Measurements from ENCODE around the gene TPTE. TPM values are rescaled to one million over a fixed set of nuclear protein-coding genes. Genes with fewer than 3 reads are reported as not detected.
"Not testable (repeated sequence)": the region's sequence is repeated elsewhere in the genome, so short reads cannot be mapped to it uniquely, and the experiment has no call there.

Gene TPTE
- total RNA-seq (2014; rRNA removed; shearing (Covaris generic)) (not detected in 2 replicates), total RNA-seq (2022) (not detected in 2 replicates), Bru-seq, nascent RNA (not detected), BruChase-seq, experiment 1, labeled RNA remaining after a 6-hour chase (not detected), BruChase-seq, experiment 2, labeled RNA remaining after a 2-hour chase (not detected)
- long read RNA-seq, result 0 reads

- H3K79me2 ChIP-seq (ENCODE audit: insufficient read depth, low read depth, low read length), result no peaks in the 10 kb centered on the region
- H3K27ac ChIP-seq (ENCODE audit: low read depth, low read length, poor library complexity, severe bottlenecking), result no peak within 1 kb of the TSS
- intact Hi-C loops (cut with micrococcal nuclease; ENCODE audit: unreplicated experiment), result no loop called here
- ChIA-PET POLR2A (no interaction called here), CTCF (ENCODE audit: unreplicated experiment) (no interaction called here)
- TF ChIP-seq EZH2phosphoT487 (IDR thresholded peaks at IDR 0.05; ENCODE audit: borderline replicate concordance, low read depth, low read length) (no peak), CTCF (conservative IDR thresholded peaks at IDR 0.05; ENCODE audit: low read length) (no peak)
- no peaks in the 10 kb centered on the region for H3K4me1 ChIP-seq (ENCODE audit: insufficient read depth, low read length, poor library complexity, severe bottlenecking)
- H3K4me2 ChIP-seq (ENCODE audit: low read length), result no peak within 1 kb of the TSS
- no peak for DNase-seq (ENCODE audit: low spot score)
- no peak within 1 kb of the TSS for H3K4me3 ChIP-seq (ENCODE audit: low read depth, low read length, poor library complexity, severe bottlenecking)
- no peaks in the 10 kb centered on the region for H4K20me1 ChIP-seq (ENCODE audit: insufficient read depth, low read length)
- BruUV-seq (replicated peaks), result no TSS peak
- H3K36me3 ChIP-seq (ENCODE audit: insufficient read depth, low read length), result no peaks in the 10 kb centered on the region
- H3K9me2 ChIP-seq (ENCODE audit: insufficient read depth, low read length), result no peaks in the 10 kb centered on the region
- no peak within 1 kb of the TSS for H2AFZ ChIP-seq (ENCODE audit: low read length)
- no peaks in the 10 kb centered on the region; the same call in 1 of the 2 replicates for H3K9me3 ChIP-seq (ENCODE audit: low read length)
Measured at GRCh38 chr21:10521091-10521598, at the start of gene TPTE. TSS of gene TPTE (plus strand) at chr21:10521583. CDS start at chr21:10538724, 17,141 bp downstream.

- POLR2A ChIA-PET; intact Hi-C loops (cut with micrococcal nuclease; ENCODE audit: unreplicated experiment); H3K27ac ChIP-seq (ENCODE audit: low read depth, low read length, poor library complexity, severe bottlenecking); H3K4me2 ChIP-seq (ENCODE audit: low read length); BruUV-seq (replicated peaks); H3K36me3 ChIP-seq (ENCODE audit: insufficient read depth, low read length); H3K9me2 ChIP-seq (ENCODE audit: insufficient read depth, low read length); DNase-seq (ENCODE audit: low spot score); H3K4me3 ChIP-seq (ENCODE audit: low read depth, low read length, poor library complexity, severe bottlenecking); H4K20me1 ChIP-seq (ENCODE audit: insufficient read depth, low read length); CTCF ChIA-PET (ENCODE audit: unreplicated experiment); H3K4me1 ChIP-seq (ENCODE audit: insufficient read depth, low read length, poor library complexity, severe bottlenecking); H2AFZ ChIP-seq (ENCODE audit: low read length); H3K79me2 ChIP-seq (ENCODE audit: insufficient read depth, low read depth, low read length): not testable (repeated sequence)
- peaks cover 20% of the 10 kb centered on the region for H3K9me3 ChIP-seq (ENCODE audit: low read length)
Measured at GRCh38 chr21:10471999-10472398, 49.4 kb upstream of the TPTE start.

GRCh38 chr21:10477794-10478193, 43.6 kb upstream of the TPTE start:
- H2AFZ ChIP-seq (ENCODE audit: low read length); H4K20me1 ChIP-seq (ENCODE audit: insufficient read depth, low read length); H3K4me1 ChIP-seq (ENCODE audit: insufficient read depth, low read length, poor library complexity, severe bottlenecking); CTCF ChIA-PET (ENCODE audit: unreplicated experiment); H3K27ac ChIP-seq (ENCODE audit: low read depth, low read length, poor library complexity, severe bottlenecking); BruUV-seq (replicated peaks); H3K9me2 ChIP-seq (ENCODE audit: insufficient read depth, low read length); POLR2A ChIA-PET; H3K79me2 ChIP-seq (ENCODE audit: insufficient read depth, low read depth, low read length); H3K4me3 ChIP-seq (ENCODE audit: low read depth, low read length, poor library complexity, severe bottlenecking); intact Hi-C loops (cut with micrococcal nuclease; ENCODE audit: unreplicated experiment); H3K4me2 ChIP-seq (ENCODE audit: low read length); DNase-seq (ENCODE audit: low spot score); H3K36me3 ChIP-seq (ENCODE audit: insufficient read depth, low read length): not testable (repeated sequence)
- peaks cover 18% of the 10 kb centered on the region; the same call in 1 of the 2 replicates for H3K9me3 ChIP-seq (ENCODE audit: low read length)

- H3K27ac ChIP-seq (ENCODE audit: low read depth, low read length, poor library complexity, severe bottlenecking); intact Hi-C loops (cut with micrococcal nuclease; ENCODE audit: unreplicated experiment); POLR2A ChIA-PET; H3K4me3 ChIP-seq (ENCODE audit: low read depth, low read length, poor library complexity, severe bottlenecking); H3K79me2 ChIP-seq (ENCODE audit: insufficient read depth, low read depth, low read length); DNase-seq (ENCODE audit: low spot score); H3K4me1 ChIP-seq (ENCODE audit: insufficient read depth, low read length, poor library complexity, severe bottlenecking); H3K4me2 ChIP-seq (ENCODE audit: low read length); H3K9me2 ChIP-seq (ENCODE audit: insufficient read depth, low read length); H3K36me3 ChIP-seq (ENCODE audit: insufficient read depth, low read length); CTCF ChIA-PET (ENCODE audit: unreplicated experiment); H2AFZ ChIP-seq (ENCODE audit: low read length); BruUV-seq (replicated peaks); H4K20me1 ChIP-seq (ENCODE audit: insufficient read depth, low read length): not testable (repeated sequence)
- H3K9me3 ChIP-seq (ENCODE audit: low read length), result peaks cover 16% of the 10 kb centered on the region; the same call in 1 of the 2 replicates
Measured at GRCh38 chr21:10479875-10480274, 41.5 kb upstream of the TPTE start.

GRCh38 chr21:10484864-10485263, 36.5 kb upstream of the TPTE start:
- H3K36me3 ChIP-seq (ENCODE audit: insufficient read depth, low read length); intact Hi-C loops (cut with micrococcal nuclease; ENCODE audit: unreplicated experiment); POLR2A ChIA-PET; DNase-seq (ENCODE audit: low spot score); CTCF ChIA-PET (ENCODE audit: unreplicated experiment); H3K27ac ChIP-seq (ENCODE audit: low read depth, low read length, poor library complexity, severe bottlenecking); H3K9me2 ChIP-seq (ENCODE audit: insufficient read depth, low read length); BruUV-seq (replicated peaks); H4K20me1 ChIP-seq (ENCODE audit: insufficient read depth, low read length); H3K79me2 ChIP-seq (ENCODE audit: insufficient read depth, low read depth, low read length); H3K9me3 ChIP-seq (ENCODE audit: low read length); H3K4me2 ChIP-seq (ENCODE audit: low read length); H3K4me1 ChIP-seq (ENCODE audit: insufficient read depth, low read length, poor library complexity, severe bottlenecking); H3K4me3 ChIP-seq (ENCODE audit: low read depth, low read length, poor library complexity, severe bottlenecking); H2AFZ ChIP-seq (ENCODE audit: low read length): not testable (repeated sequence)

- H4K20me1 ChIP-seq (ENCODE audit: insufficient read depth, low read length); H3K36me3 ChIP-seq (ENCODE audit: insufficient read depth, low read length); H3K4me2 ChIP-seq (ENCODE audit: low read length); H3K4me3 ChIP-seq (ENCODE audit: low read depth, low read length, poor library complexity, severe bottlenecking); BruUV-seq (replicated peaks); H3K9me2 ChIP-seq (ENCODE audit: insufficient read depth, low read length); H3K27ac ChIP-seq (ENCODE audit: low read depth, low read length, poor library complexity, severe bottlenecking); H3K9me3 ChIP-seq (ENCODE audit: low read length); intact Hi-C loops (cut with micrococcal nuclease; ENCODE audit: unreplicated experiment); CTCF ChIA-PET (ENCODE audit: unreplicated experiment); H2AFZ ChIP-seq (ENCODE audit: low read length); H3K79me2 ChIP-seq (ENCODE audit: insufficient read depth, low read depth, low read length); DNase-seq (ENCODE audit: low spot score); H3K4me1 ChIP-seq (ENCODE audit: insufficient read depth, low read length, poor library complexity, severe bottlenecking): not testable (repeated sequence)
- POLR2A ChIA-PET, result interaction anchor here (0.7 kb wide), 1 partner anchor 20 kb away, joined by 4 read pairs; no protein-coding TSS in a partner anchor
Measured at GRCh38 chr21:10490453-10490852, 30.9 kb upstream of the TPTE start.
